Body of pancreas (tissue), 4 donors: ENCODE data around the gene MTRF1L. TPM values are rescaled to one million over a fixed set of nuclear protein-coding genes. Genes with fewer than 3 reads are reported as not detected.
"Not testable (repeated sequence)": the region's sequence is repeated elsewhere in the genome, so short reads cannot be mapped to it uniquely, and the experiment has no call there.

ENCODE experiments used
- ATAC-seq: fragments of 150-250 bp; one replicate; pipeline ENCODE4 v1.9.1; 2016
- DNase-seq, 4 donors: peaks; one replicate each; pipeline ENCODE4 v3.0.0-alpha.2; 2019
- H3K27ac ChIP-seq, 4 donors: fragments of 200-600 bp; sonication (generic); 1 replicate in 3 of 4; 2 replicates in 1 of 4; pipeline versions ENCODE4 v1.5.1 to v1.6.1; 2016 to 2019; ENCODE audit warnings: mild to moderate bottlenecking in 1 of 4, mixed read lengths in 1 of 4, moderate library complexity in 1 of 4
- H3K27me3 ChIP-seq, 2 donors: fragments of 200-600 bp; sonication (generic); one replicate each; pipeline ENCODE4 v1.6.0; 2016; ENCODE audit warnings: mild to moderate bottlenecking in 1 of 2
- H3K36me3 ChIP-seq, 2 donors: fragments of 200-600 bp; sonication (generic); replicated peaks in 1 of 2; 2 replicates each; pipeline ENCODE4 v1.5.1; 2016; ENCODE audit warnings: low read depth in 2 of 2; ENCODE audit not compliant: insufficient read depth in 1 of 2
- H3K4me1 ChIP-seq: fragments of 200-600 bp; sonication (generic); one replicate; pipeline ENCODE4 v1.6.0; 2016
- H3K4me3 ChIP-seq, 2 donors: fragments of 200-600 bp; sonication (generic); 1 replicate in 1 of 2; 2 replicates in 1 of 2; pipeline ENCODE4 v1.5.1; 2016 to 2019
- H3K9me3 ChIP-seq, 3 donors: fragments of 200-600 bp; sonication (generic); 1 replicate in 2 of 3; 2 replicates in 1 of 3; pipeline ENCODE4 v1.5.1; 2016
- CTCF ChIP-seq, 7 experiments: fragments of 450-650 bp in 4 of 7; fragments of 200-600 bp in 3 of 7; sonication (generic) in 3 of 7; IDR thresholded peaks; one replicate each; pipeline ENCODE4 v1.5.1; 2016 to 2019; ENCODE audit warnings: antibody characterized with exemption in 7 of 7
- POLR2A ChIP-seq, 3 donors: fragments of 450-650 bp; IDR thresholded peaks; one replicate each; pipeline ENCODE4 v1.6.1; 2016; ENCODE audit warnings: antibody characterized with exemption in 3 of 3, mild to moderate bottlenecking in 2 of 3
- WGBS, 2 donors: methylation state at CpG; one replicate each; pipeline ENCODE4 v1.1.5; 2017; 5-methylcytosine and 5-hydroxymethylcytosine counted together
- intact Hi-C: fragments of 100-400 bp; cut with DNase I; formaldehyde crosslinking; loops from one replicate; pipeline ENCODE4 v1.15.1; 2023
- total RNA-seq, 2 donors: library from RNA; depleted of rRNA; stranded (reverse); fragments of >200 nt; gene quantifications; one replicate each; pipeline ENCODE4 v1.1.0, GENCODE V29; 2016

The MTRF1L gene
- total RNA-seq, 2 donors from 2014 or later: 8.6 to 22.7 TPM

- 94 to 96% methylated on average over 6 of the region's 6 CpGs for WGBS, 2 donors
- Histone ChIP-seq H3K9me3 (no peaks in the 10 kb centered on the region), H3K27ac (no peak overlapping the region), H3K4me3 (no peak overlapping the region), H3K27me3 (no peaks in the 10 kb centered on the region), H3K36me3 (peaks cover 7 to 9% of the 10 kb centered on the region in 2 donors), H3K4me1 (no peaks in the 10 kb centered on the region)
- no peak for TF ChIP-seq CTCF (IDR thresholded peaks at IDR 0.05)
- no peak for TF ChIP-seq POLR2A (IDR thresholded peaks at IDR 0.05)
- no peak for DNase-seq
- no peak for ATAC-seq
- intact Hi-C loops: no loop called here
These were observed 32.7 kb downstream of the MTRF1L start for GRCh38 chr6:152969688-152970418.

- H3K4me3 ChIP-seq, H3K27me3 ChIP-seq, ATAC-seq, DNase-seq, H3K9me3 ChIP-seq, H3K27ac ChIP-seq, intact Hi-C loops, H3K4me1 ChIP-seq, H3K36me3 ChIP-seq: not testable (repeated sequence)
- 85 to 87% methylated on average over 10 to 15 of the region's 15 CpGs for WGBS, 2 donors
These were observed 36.2 kb downstream of the MTRF1L start for GRCh38 chr6:152966168-152966894.

- intact Hi-C loops: no loop called here
- no peak for TF ChIP-seq CTCF (IDR thresholded peaks at IDR 0.05)
- TF ChIP-seq POLR2A (IDR thresholded peaks at IDR 0.05): no peak
- no peaks in the 10 kb centered on the region for H3K36me3 ChIP-seq
- ATAC-seq (no peak), DNase-seq (no peak)
- H3K27ac ChIP-seq: no peak overlapping the region
- H3K27me3 ChIP-seq: peaks cover 0 to 3% of the 10 kb centered on the region in 2 donors
- H3K4me1 ChIP-seq: no peaks in the 10 kb centered on the region
- WGBS, 2 donors: 84 to 85% methylated on average over 23 to 24 of the region's 24 CpGs
- H3K4me3 ChIP-seq: no peak overlapping the region
- H3K9me3 ChIP-seq: no peaks in the 10 kb centered on the region
These were observed 43.2 kb downstream of the MTRF1L start for GRCh38 chr6:152959333-152959732.

GRCh38 chr6:152957796-152958195, 44.7 kb downstream of the MTRF1L start:
- H3K4me3 ChIP-seq: no peak overlapping the region
- 51 to 61% methylated on average over 1 of the region's 1 CpG for WGBS, 2 donors
- no peaks in the 10 kb centered on the region for H3K4me1 ChIP-seq
- ATAC-seq (no peak), DNase-seq (no peak)
- peaks cover 0 to 3% of the 10 kb centered on the region in 2 donors for H3K27me3 ChIP-seq
- intact Hi-C loops: no loop called here
- H3K36me3 ChIP-seq: no peaks in the 10 kb centered on the region
- TF ChIP-seq POLR2A (IDR thresholded peaks at IDR 0.05): no peak
- no peak for TF ChIP-seq CTCF (IDR thresholded peaks at IDR 0.05)
- no peak overlapping the region for H3K27ac ChIP-seq
- H3K9me3 ChIP-seq: no peaks in the 10 kb centered on the region

- no peak overlapping the region for H3K4me3 ChIP-seq
- no peaks in the 10 kb centered on the region for H3K36me3 ChIP-seq
- H3K4me1 ChIP-seq: no peaks in the 10 kb centered on the region
- no peak overlapping the region for H3K27ac ChIP-seq
- DNase-seq (no peak), ATAC-seq (no peak)
- no peaks in the 10 kb centered on the region for H3K9me3 ChIP-seq
- H3K27me3 ChIP-seq: no peaks in the 10 kb centered on the region
- 43 to 48% methylated on average over 3 of the region's 3 CpGs for WGBS, 2 donors
- no peak for TF ChIP-seq POLR2A (IDR thresholded peaks at IDR 0.05)
- no peak for TF ChIP-seq CTCF (IDR thresholded peaks at IDR 0.05)
- intact Hi-C loops: no loop called here
These were observed 48.1 kb downstream of the MTRF1L start for GRCh38 chr6:152954443-152954842.
